ENCODE results near the gene NDUFV2.

NDUFV2 gene

DNA sequence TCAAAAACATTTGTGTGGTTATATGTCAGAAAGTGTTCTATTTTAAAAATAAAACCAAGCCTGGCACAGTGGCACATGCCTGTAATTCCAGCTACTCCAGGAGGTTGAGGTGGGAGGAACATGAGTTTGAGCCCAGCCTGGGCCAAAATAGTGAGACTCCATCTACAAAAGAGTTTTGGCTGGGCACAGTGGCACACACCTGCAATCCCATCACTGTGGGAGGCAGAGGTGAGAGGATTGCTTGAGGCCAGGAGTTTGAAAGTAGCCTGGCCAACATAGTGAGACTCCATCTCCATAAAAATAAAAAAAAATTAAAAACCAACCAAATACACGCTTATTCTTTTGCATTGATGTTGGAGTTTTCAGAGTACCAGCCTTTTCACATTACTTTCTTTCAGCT, 43.7 kb downstream of the NDUFV2 start:
- H3K4me3 ChIP-seq (ENCODE audit: low read length), result no peak overlapping the region
- H3K27ac ChIP-seq (ENCODE audit: low read depth, low read length), result no peak overlapping the region
- H3K9ac ChIP-seq (ENCODE audit: low read length), result no peak overlapping the region
- H2BK15ac ChIP-seq (replicated peaks; ENCODE audit: low read depth), result no peak overlapping the region
- H3K4ac ChIP-seq (ENCODE audit: low read depth, low read length), result no peak overlapping the region
- H3K4me1 ChIP-seq (ENCODE audit: control insufficient read depth, low read depth, low read length), result no peaks in the 10 kb centered on the region
- H3K36me3 ChIP-seq (ENCODE audit: control insufficient read depth, insufficient read depth, low read length), result no peaks in the 10 kb centered on the region
- H2BK5ac ChIP-seq (ENCODE audit: low read length), result no peak overlapping the region
- H3K23ac ChIP-seq (ENCODE audit: low read length), result no peak overlapping the region
- H3K56ac ChIP-seq (ENCODE audit: low read length), result no peak overlapping the region
- no peak overlapping the region for H2AK5ac ChIP-seq (ENCODE audit: low read length)
- H3K79me2 ChIP-seq (ENCODE audit: control insufficient read depth, insufficient read depth, low read length), result peaks cover 13% of the 10 kb centered on the region
- H3K27me3 ChIP-seq (ENCODE audit: insufficient read depth, low read length, poor library complexity), result no peaks in the 10 kb centered on the region
- H3K18ac ChIP-seq (ENCODE audit: low read length), result no peak overlapping the region
- H3K79me1 ChIP-seq (ENCODE audit: low read length), result peaks cover 4% of the 10 kb centered on the region
- DNase-seq, result no peak
- no CpG with 5 or more reads among the region's 1 CpG for WGBS (ENCODE audit: extremely low coverage, insufficient coverage, low lambda C conversion rate)
- H4K8ac ChIP-seq (ENCODE audit: low read depth, low read length), result no peak overlapping the region
- H4K5ac ChIP-seq (ENCODE audit: low read length), result no peak overlapping the region
- H2BK120ac ChIP-seq (ENCODE audit: low read depth, low read length), result no peak overlapping the region
- no peak overlapping the region for H3K4me2 ChIP-seq (ENCODE audit: low read length)

DNA sequence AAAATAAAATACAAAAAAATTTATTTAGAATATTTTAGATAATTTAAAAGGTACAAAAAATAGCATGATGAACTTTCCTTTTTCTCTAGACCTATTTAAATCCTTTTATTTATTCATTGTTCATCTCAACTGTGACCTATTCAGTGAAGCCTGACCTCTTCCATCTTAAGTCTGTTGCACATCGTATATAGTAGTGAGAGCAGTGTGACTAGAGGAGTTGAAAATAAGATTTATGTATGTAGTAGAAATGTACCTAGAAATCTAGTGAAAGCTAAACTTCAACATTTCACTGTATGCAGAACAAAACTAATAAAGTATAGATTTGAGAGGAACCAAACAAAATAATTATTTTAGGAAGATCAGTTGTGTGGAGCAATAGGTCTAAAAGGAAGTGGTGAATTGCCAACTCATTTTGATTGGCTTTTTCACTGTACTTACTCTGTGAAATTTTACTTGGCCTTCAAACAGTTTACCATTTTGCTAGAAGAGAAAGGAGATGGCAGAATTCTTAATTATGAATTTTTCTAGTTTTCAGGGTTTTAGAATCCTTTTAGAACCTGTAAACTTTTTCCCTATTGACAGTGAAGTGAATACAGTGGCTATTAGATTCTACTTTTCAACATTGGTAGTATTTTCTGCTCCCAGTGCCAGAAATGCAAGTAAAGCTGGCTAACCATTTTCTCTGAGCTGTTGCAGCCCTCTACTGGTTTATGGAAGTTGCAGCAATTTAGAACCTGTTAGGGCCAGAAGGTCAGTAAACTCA, 45.1 kb downstream of the NDUFV2 start:
- no CpG with 5 or more reads among the region's 1 CpG for WGBS (ENCODE audit: extremely low coverage, insufficient coverage, low lambda C conversion rate)
- no peak overlapping the region for H4K8ac ChIP-seq (ENCODE audit: low read depth, low read length)

GRCh38 chr18:9148203-9148552, 45.7 kb downstream of the NDUFV2 start:
- no peak overlapping the region for H2BK15ac ChIP-seq (replicated peaks; ENCODE audit: low read depth)
- WGBS (ENCODE audit: extremely low coverage, insufficient coverage, low lambda C conversion rate), result no CpG with 5 or more reads among the region's 1 CpG
- no peak overlapping the region for H3K4me2 ChIP-seq (ENCODE audit: low read length)
- no peak overlapping the region for H4K8ac ChIP-seq (ENCODE audit: low read depth, low read length)
- peaks cover 12% of the 10 kb centered on the region for H3K79me2 ChIP-seq (ENCODE audit: control insufficient read depth, insufficient read depth, low read length)
- H3K56ac ChIP-seq (ENCODE audit: low read length), result no peak overlapping the region
- no peaks in the 10 kb centered on the region for H3K4me1 ChIP-seq (ENCODE audit: control insufficient read depth, low read depth, low read length)
- H2BK120ac ChIP-seq (ENCODE audit: low read depth, low read length), result no peak overlapping the region
- H3K18ac ChIP-seq (ENCODE audit: low read length), result no peak overlapping the region
- no peaks in the 10 kb centered on the region for H3K36me3 ChIP-seq (ENCODE audit: control insufficient read depth, insufficient read depth, low read length)
- H2BK5ac ChIP-seq (ENCODE audit: low read length), result no peak overlapping the region
- DNase-seq, result no peak
- peaks cover 6% of the 10 kb centered on the region for H3K79me1 ChIP-seq (ENCODE audit: low read length)
- no peak overlapping the region for H3K4ac ChIP-seq (ENCODE audit: low read depth, low read length)
- no peak overlapping the region for H3K23ac ChIP-seq (ENCODE audit: low read length)
- no peak overlapping the region for H2AK5ac ChIP-seq (ENCODE audit: low read length)
- no peak overlapping the region for H4K5ac ChIP-seq (ENCODE audit: low read length)
- H3K4me3 ChIP-seq (ENCODE audit: low read length), result no peak overlapping the region
- no peak overlapping the region for H3K27ac ChIP-seq (ENCODE audit: low read depth, low read length)
- no peak overlapping the region for H3K9ac ChIP-seq (ENCODE audit: low read length)
- no peaks in the 10 kb centered on the region for H3K27me3 ChIP-seq (ENCODE audit: insufficient read depth, low read length, poor library complexity)

More for the DNA sequence above, 45.1 kb downstream of the NDUFV2 start:
- DNase-seq, result peak; percentile 76
- no peak overlapping the region for H2BK5ac ChIP-seq (ENCODE audit: low read length)
- H3K23ac ChIP-seq (ENCODE audit: low read length), result no peak overlapping the region
- no peak overlapping the region for H4K5ac ChIP-seq (ENCODE audit: low read length)
- no peak overlapping the region for H3K18ac ChIP-seq (ENCODE audit: low read length)
- H3K4me2 ChIP-seq (ENCODE audit: low read length), result no peak overlapping the region
- H3K79me1 ChIP-seq (ENCODE audit: low read length), result peaks cover 6% of the 10 kb centered on the region
- no peak overlapping the region for H3K27ac ChIP-seq (ENCODE audit: low read depth, low read length)
- H3K4ac ChIP-seq (ENCODE audit: low read depth, low read length), result no peak overlapping the region
- H3K79me2 ChIP-seq (ENCODE audit: control insufficient read depth, insufficient read depth, low read length), result peaks cover 12% of the 10 kb centered on the region
- no peak overlapping the region for H3K9ac ChIP-seq (ENCODE audit: low read length)
- H3K56ac ChIP-seq (ENCODE audit: low read length), result no peak overlapping the region
- H3K27me3 ChIP-seq (ENCODE audit: insufficient read depth, low read length, poor library complexity), result no peaks in the 10 kb centered on the region
- H3K36me3 ChIP-seq (ENCODE audit: control insufficient read depth, insufficient read depth, low read length), result no peaks in the 10 kb centered on the region
- no peak overlapping the region for H2BK15ac ChIP-seq (replicated peaks; ENCODE audit: low read depth)
- no peaks in the 10 kb centered on the region for H3K4me1 ChIP-seq (ENCODE audit: control insufficient read depth, low read depth, low read length)
- no peak overlapping the region for H3K4me3 ChIP-seq (ENCODE audit: low read length)
- H2AK5ac ChIP-seq (ENCODE audit: low read length), result no peak overlapping the region
- no peak overlapping the region for H2BK120ac ChIP-seq (ENCODE audit: low read depth, low read length)

- Histone ChIP-seq H2AK5ac (ENCODE audit: low read length) (no peak overlapping the region), H3K4ac (ENCODE audit: low read depth, low read length) (no peak overlapping the region), H2BK15ac (replicated peaks; ENCODE audit: low read depth) (no peak overlapping the region), H3K4me1 (ENCODE audit: control insufficient read depth, low read depth, low read length) (no peaks in the 10 kb centered on the region), H3K27ac (ENCODE audit: low read depth, low read length) (no peak overlapping the region), H3K9ac (ENCODE audit: low read length) (no peak overlapping the region), H2BK120ac (ENCODE audit: low read depth, low read length) (no peak overlapping the region), H3K4me3 (ENCODE audit: low read length) (no peak overlapping the region), H3K27me3 (ENCODE audit: insufficient read depth, low read length, poor library complexity) (no peaks in the 10 kb centered on the region), H3K23ac (ENCODE audit: low read length) (no peak overlapping the region), H2BK5ac (ENCODE audit: low read length) (no peak overlapping the region), H3K4me2 (ENCODE audit: low read length) (no peak overlapping the region), H3K18ac (ENCODE audit: low read length) (no peak overlapping the region), H3K36me3 (ENCODE audit: control insufficient read depth, insufficient read depth, low read length) (no peaks in the 10 kb centered on the region), H3K79me1 (ENCODE audit: low read length) (peaks cover 10% of the 10 kb centered on the region), H4K5ac (ENCODE audit: low read length) (no peak overlapping the region), H4K8ac (ENCODE audit: low read depth, low read length) (no peak overlapping the region), H3K79me2 (ENCODE audit: control insufficient read depth, insufficient read depth, low read length) (peaks cover 13% of the 10 kb centered on the region), H3K56ac (ENCODE audit: low read length) (no peak overlapping the region)
- no CpG with 5 or more reads among the region's 5 CpGs for WGBS (ENCODE audit: extremely low coverage, insufficient coverage, low lambda C conversion rate)
- no peak for DNase-seq
Measured at GRCh38 chr18:9150121-9150520, 47.6 kb downstream of the NDUFV2 start.

DNA sequence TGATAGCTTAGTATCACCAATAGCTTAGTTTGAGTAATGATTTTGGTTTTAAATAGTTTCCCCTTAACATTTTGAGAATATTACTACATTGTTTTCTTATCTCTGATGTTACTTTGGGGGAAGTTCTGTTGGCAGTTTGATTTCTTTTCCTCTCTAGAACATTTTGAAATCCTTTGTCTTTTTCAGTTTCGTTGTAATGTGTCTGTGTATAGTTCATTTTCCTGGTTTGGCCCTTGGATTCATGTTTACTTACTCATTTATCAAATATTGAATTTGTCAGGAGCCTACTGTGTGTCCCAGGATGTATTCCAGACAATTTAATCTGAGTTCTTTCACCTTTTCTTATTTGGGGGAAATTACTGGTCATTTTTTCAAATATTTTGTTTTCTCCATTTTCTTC, 50.8 kb downstream of the NDUFV2 start:
- Histone ChIP-seq H3K79me1 (ENCODE audit: low read length) (peaks cover 11% of the 10 kb centered on the region), H3K79me2 (ENCODE audit: control insufficient read depth, insufficient read depth, low read length) (peaks cover 13% of the 10 kb centered on the region), H4K8ac (ENCODE audit: low read depth, low read length) (no peak overlapping the region), H3K56ac (ENCODE audit: low read length) (no peak overlapping the region), H3K27me3 (ENCODE audit: insufficient read depth, low read length, poor library complexity) (no peaks in the 10 kb centered on the region), H3K27ac (ENCODE audit: low read depth, low read length) (no peak overlapping the region), H2BK15ac (replicated peaks; ENCODE audit: low read depth) (no peak overlapping the region), H2BK5ac (ENCODE audit: low read length) (no peak overlapping the region), H3K4me3 (ENCODE audit: low read length) (no peak overlapping the region), H3K4me2 (ENCODE audit: low read length) (no peak overlapping the region), H3K23ac (ENCODE audit: low read length) (no peak overlapping the region), H3K36me3 (ENCODE audit: control insufficient read depth, insufficient read depth, low read length) (no peaks in the 10 kb centered on the region), H2BK120ac (ENCODE audit: low read depth, low read length) (no peak overlapping the region), H2AK5ac (ENCODE audit: low read length) (no peak overlapping the region), H3K9ac (ENCODE audit: low read length) (no peak overlapping the region), H4K5ac (ENCODE audit: low read length) (no peak overlapping the region), H3K18ac (ENCODE audit: low read length) (no peak overlapping the region), H3K4ac (ENCODE audit: low read depth, low read length) (no peak overlapping the region), H3K4me1 (ENCODE audit: control insufficient read depth, low read depth, low read length) (no peaks in the 10 kb centered on the region)
- WGBS (ENCODE audit: extremely low coverage, insufficient coverage, low lambda C conversion rate), result no CpG with 5 or more reads among the region's 1 CpG
- DNase-seq, result no peak

Measured in mesendoderm (in vitro differentiated cells).